Naive thymus-derived CD4-positive, alpha-beta T cell (primary cell): ENCODE data around the gene TBX20. TPM values are rescaled to one million over a fixed set of nuclear protein-coding genes. Genes with fewer than 3 reads are reported as not detected.
"Not testable (repeated sequence)": the region's sequence is repeated elsewhere in the genome, so short reads cannot be mapped to it uniquely, and the experiment has no call there.

ENCODE experiments used
- ATAC-seq: fragments of 150-1000 bp; cut with Tn5 transposase; 2 replicates; pipeline ENCODE4 v1.10.0; 2021; ENCODE audit warnings: mild to moderate bottlenecking, moderate library complexity
- CTCF ChIA-PET: fragments of 350-600 bp; sonication (Branson Sonifier 250); formaldehyde crosslinking; loops from one replicate; lab custom pipeline; 2021; ENCODE audit warnings: antibody characterized with exemption; lab: Charles Lee
- POLR2A ChIA-PET: fragments of 350-600 bp; sonication (Branson Sonifier 250); formaldehyde crosslinking; loops from one replicate; lab custom pipeline; 2021; ENCODE audit warnings: antibody characterized with exemption, inconsistent platforms; lab: Charles Lee
- DNase-seq, 9 donors: peaks; one replicate each; pipeline versions ENCODE4 v3.0.0 to v3.0.0-alpha.2; 2020 to 2022; ENCODE audit warnings: mixed read lengths in 1 of 9
- H3K27ac ChIP-seq: one replicate; pipeline ENCODE4 v1.7.0; 2013; ENCODE audit warnings: mild to moderate bottlenecking, low read depth, low read length, moderate library complexity
- H3K27me3 ChIP-seq, 2 donors: one replicate each; pipeline ENCODE4 v1.7.0; 2013; ENCODE audit warnings: low read length in 2 of 2, mild to moderate bottlenecking in 2 of 2, moderate library complexity in 2 of 2; ENCODE audit not compliant: control insufficient read depth in 2 of 2, insufficient read depth in 2 of 2
- H3K36me3 ChIP-seq, 3 experiments: 1 replicate in 2 of 3; 2 replicates in 1 of 3; pipeline ENCODE4 v1.7.0; 2013; ENCODE audit warnings: low read length in 3 of 3, mild to moderate bottlenecking in 3 of 3, moderate library complexity in 1 of 3; ENCODE audit not compliant: insufficient read depth in 3 of 3, control insufficient read depth in 2 of 3
- H3K4me1 ChIP-seq, 2 donors: one replicate each; pipeline ENCODE4 v1.7.0; 2013; ENCODE audit warnings: low read length in 2 of 2, mild to moderate bottlenecking in 2 of 2, moderate library complexity in 1 of 2; ENCODE audit not compliant: control insufficient read depth in 2 of 2, insufficient read depth in 2 of 2
- H3K4me3 ChIP-seq: 2 replicates; pipeline ENCODE4 v1.7.0; 2013; ENCODE audit warnings: mild to moderate bottlenecking, low read length
- H3K9me3 ChIP-seq, 3 experiments: 1 replicate in 2 of 3; 2 replicates in 1 of 3; pipeline ENCODE4 v1.7.0; 2013; ENCODE audit warnings: low read length in 3 of 3; ENCODE audit not compliant: control insufficient read depth in 2 of 3
- H3K27ac Mint-ChIP-seq, 9 donors: one replicate each; pipeline ENCODE4 v1.8.0; 2020 to 2022; ENCODE audit warnings: mixed read lengths in 9 of 9, mild to moderate bottlenecking in 8 of 9, moderate library complexity in 5 of 9, inconsistent platforms in 2 of 9
- H3K27me3 Mint-ChIP-seq, 5 donors: one replicate each; pipeline ENCODE4 v1.8.0; 2021 to 2022; ENCODE audit warnings: mixed read lengths in 5 of 5, mild to moderate bottlenecking in 1 of 5
- H3K36me3 Mint-ChIP-seq, 5 donors: one replicate each; pipeline ENCODE4 v1.8.0; 2020 to 2022; ENCODE audit warnings: mixed read lengths in 5 of 5, mild to moderate bottlenecking in 3 of 5, inconsistent platforms in 1 of 5
- H3K4me1 Mint-ChIP-seq, 7 donors: one replicate each; pipeline ENCODE4 v1.8.0; 2020 to 2022; ENCODE audit warnings: mixed read lengths in 7 of 7, mild to moderate bottlenecking in 3 of 7, inconsistent platforms in 1 of 7
- H3K4me3 Mint-ChIP-seq, 10 donors: one replicate each; pipeline ENCODE4 v1.8.0; 2020 to 2022; ENCODE audit warnings: mild to moderate bottlenecking in 10 of 10, mixed read lengths in 10 of 10, moderate library complexity in 6 of 10, inconsistent platforms in 2 of 10
- H3K9me3 Mint-ChIP-seq, 11 donors: one replicate each; pipeline ENCODE4 v1.8.0; 2020 to 2022; ENCODE audit warnings: mixed read lengths in 11 of 11, mild to moderate bottlenecking in 4 of 11, inconsistent platforms in 1 of 11, moderate library complexity in 1 of 11
- intact Hi-C, 2 donors: fragments of 100-400 bp; cut with micrococcal nuclease; formaldehyde crosslinking; loops; one replicate each; pipeline ENCODE4 v1.15.1; 2023
- polyA plus RNA-seq, 2 donors: library from polyadenylated mRNA; unstranded; fragments of 300-500 nt; fragmentation: Illumina TruSeq; gene quantifications; one replicate each; pipeline ENCODE4 v1.2.3, GENCODE V29; 2021
- total RNA-seq, 6 experiments: library from RNA in 5 of 6; stranded (reverse) in 5 of 6; gene quantifications; 1 replicate in 5 of 6; 2 replicates in 1 of 6; pipeline ENCODE4 v1.2.3 and lab custom pipeline; 2021 to 2026

Gene TBX20
- total and polyA plus RNA-seq, 7 experiments from 2014 or later: not detected

- H3K27ac Mint-ChIP-seq, H3K36me3 Mint-ChIP-seq, DNase-seq, H3K9me3 Mint-ChIP-seq, H3K4me3 ChIP-seq, H3K4me1 Mint-ChIP-seq, H3K27me3 ChIP-seq, H3K27ac ChIP-seq, POLR2A ChIA-PET, H3K4me3 Mint-ChIP-seq, H3K9me3 ChIP-seq, intact Hi-C loops, H3K4me1 ChIP-seq, CTCF ChIA-PET, H3K36me3 ChIP-seq, ATAC-seq: not testable (repeated sequence)
- H3K27me3 Mint-ChIP-seq: peaks cover 16 to 26% (median 21%) of the 10 kb centered on the region in 5 donors
Observed at GRCh38 chr7:35180665-35181064, 73.2 kb downstream of the TBX20 start.

- H3K4me3 Mint-ChIP-seq, H3K36me3 Mint-ChIP-seq, H3K27ac Mint-ChIP-seq, H3K27ac ChIP-seq, CTCF ChIA-PET, H3K36me3 ChIP-seq, H3K9me3 ChIP-seq, intact Hi-C loops, DNase-seq, POLR2A ChIA-PET, H3K4me1 ChIP-seq, H3K9me3 Mint-ChIP-seq, ATAC-seq, H3K4me3 ChIP-seq, H3K4me1 Mint-ChIP-seq, H3K27me3 ChIP-seq: not testable (repeated sequence)
- peaks cover 5 to 17% (median 13%) of the 10 kb centered on the region in 5 donors for H3K27me3 Mint-ChIP-seq
Observed at GRCh38 chr7:35173176-35173575, 80.7 kb downstream of the TBX20 start.

GRCh38 chr7:35172131-35172530 is 81.8 kb downstream of the TBX20 start:
- H3K36me3 ChIP-seq, H3K4me3 ChIP-seq, H3K36me3 Mint-ChIP-seq, DNase-seq, H3K27ac Mint-ChIP-seq, H3K27ac ChIP-seq, H3K4me3 Mint-ChIP-seq, POLR2A ChIA-PET, ATAC-seq, H3K9me3 ChIP-seq, H3K27me3 ChIP-seq, CTCF ChIA-PET, H3K4me1 ChIP-seq, H3K4me1 Mint-ChIP-seq, intact Hi-C loops, H3K9me3 Mint-ChIP-seq: not testable (repeated sequence)
- peaks cover 3 to 18% (median 12%) of the 10 kb centered on the region in 5 donors for H3K27me3 Mint-ChIP-seq

GRCh38 chr7:35167658-35168057 is 86.2 kb downstream of the TBX20 start:
- H3K27ac Mint-ChIP-seq, H3K4me1 ChIP-seq, H3K9me3 ChIP-seq, H3K4me3 ChIP-seq, CTCF ChIA-PET, H3K4me3 Mint-ChIP-seq, H3K27me3 ChIP-seq, intact Hi-C loops, POLR2A ChIA-PET, H3K27ac ChIP-seq, ATAC-seq, H3K9me3 Mint-ChIP-seq, H3K36me3 ChIP-seq, DNase-seq, H3K36me3 Mint-ChIP-seq, H3K4me1 Mint-ChIP-seq: not testable (repeated sequence)
- H3K27me3 Mint-ChIP-seq: peaks cover 6 to 31% (median 24%) of the 10 kb centered on the region in 5 donors

- H3K4me1 ChIP-seq, H3K36me3 ChIP-seq, CTCF ChIA-PET, H3K9me3 ChIP-seq, DNase-seq, intact Hi-C loops, ATAC-seq, H3K27ac ChIP-seq, POLR2A ChIA-PET, H3K27ac Mint-ChIP-seq, H3K4me1 Mint-ChIP-seq, H3K36me3 Mint-ChIP-seq, H3K27me3 ChIP-seq, H3K4me3 ChIP-seq, H3K4me3 Mint-ChIP-seq, H3K9me3 Mint-ChIP-seq: not testable (repeated sequence)
- peaks cover 6 to 31% (median 24%) of the 10 kb centered on the region in 5 donors for H3K27me3 Mint-ChIP-seq
Observed at GRCh38 chr7:35167158-35167557, 86.7 kb downstream of the TBX20 start.

GRCh38 chr7:35161059-35161740 is 92.7 kb downstream of the TBX20 start:
- H3K27me3 ChIP-seq, POLR2A ChIA-PET, H3K9me3 ChIP-seq, CTCF ChIA-PET, H3K27ac Mint-ChIP-seq, H3K4me3 ChIP-seq, H3K4me1 Mint-ChIP-seq, H3K36me3 Mint-ChIP-seq, H3K9me3 Mint-ChIP-seq, DNase-seq, ATAC-seq, intact Hi-C loops, H3K27ac ChIP-seq, H3K36me3 ChIP-seq, H3K4me3 Mint-ChIP-seq, H3K4me1 ChIP-seq: not testable (repeated sequence)
- peaks cover 0 to 15% (median 13%) of the 10 kb centered on the region in 5 donors for H3K27me3 Mint-ChIP-seq
